Gastroesophageal sphincter (tissue), 3 donors: ENCODE results near the gene KCTD19.

ENCODE experiments used
- CTCF ChIP-seq, 4 experiments: fragments of 200-600 bp in 2 of 4; fragments of 450-650 bp in 2 of 4; sonication (generic) in 1 of 4; IDR thresholded peaks; one replicate each; pipeline ENCODE4 v1.5.1; 2017 to 2019; ENCODE audit warnings: antibody characterized with exemption in 4 of 4, mild to moderate bottlenecking in 2 of 4, moderate library complexity in 2 of 4
- POLR2A ChIP-seq, 2 donors: fragments of 450-650 bp; IDR thresholded peaks; one replicate each; pipeline ENCODE4 v1.6.1; 2017; ENCODE audit warnings: antibody characterized with exemption in 2 of 2, mild to moderate bottlenecking in 2 of 2, moderate library complexity in 1 of 2
- POLR2AphosphoS5 ChIP-seq: sonication (generic); formaldehyde crosslinking; IDR thresholded peaks from one replicate; pipeline ENCODE4 v1.6.1; 2017; ENCODE audit warnings: antibody characterized with exemption

GRCh38 chr16:67245186-67245585 lies 81.4 kb downstream of the KCTD19 start:
- TF ChIP-seq POLR2AphosphoS5 (no peak), POLR2A (IDR thresholded peaks at IDR 0.05) (no peak), CTCF (IDR thresholded peaks at IDR 0.05) (no peak)
